GM12872 (cell line): Measurements from ENCODE around the gene HDAC3.

Source experiments
- TF ChIP-seq, protein P1 (sequence below): IDR thresholded peaks from 3 replicates; pipeline ENCODE4 v1.5.1; 2011; ENCODE audit warnings: low read depth, mild to moderate bottlenecking, low read length, moderate library complexity; ENCODE audit not compliant: insufficient read depth

Gene HDAC3

DNA sequence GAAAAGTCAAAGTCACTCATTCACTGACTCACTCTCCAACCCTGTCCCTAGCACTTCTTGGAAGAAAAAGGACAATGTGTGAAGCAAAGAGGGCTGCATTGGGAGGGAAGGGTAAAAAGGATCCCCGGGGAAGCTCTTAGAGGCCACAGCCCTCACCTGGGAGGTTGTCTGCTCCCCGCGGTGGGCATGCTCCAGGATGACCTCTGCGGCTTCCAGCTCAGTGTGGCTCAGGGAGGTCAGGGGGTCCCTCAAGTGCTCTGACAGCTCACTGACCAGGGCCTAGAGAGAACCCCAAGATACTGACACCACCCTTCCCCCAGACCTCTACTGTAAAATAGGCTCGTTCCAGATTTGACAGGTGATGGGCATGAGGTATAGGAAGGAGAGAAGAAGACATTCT, 10.6 kb upstream of the HDAC3 start:
- TF ChIP-seq, protein P1, sequence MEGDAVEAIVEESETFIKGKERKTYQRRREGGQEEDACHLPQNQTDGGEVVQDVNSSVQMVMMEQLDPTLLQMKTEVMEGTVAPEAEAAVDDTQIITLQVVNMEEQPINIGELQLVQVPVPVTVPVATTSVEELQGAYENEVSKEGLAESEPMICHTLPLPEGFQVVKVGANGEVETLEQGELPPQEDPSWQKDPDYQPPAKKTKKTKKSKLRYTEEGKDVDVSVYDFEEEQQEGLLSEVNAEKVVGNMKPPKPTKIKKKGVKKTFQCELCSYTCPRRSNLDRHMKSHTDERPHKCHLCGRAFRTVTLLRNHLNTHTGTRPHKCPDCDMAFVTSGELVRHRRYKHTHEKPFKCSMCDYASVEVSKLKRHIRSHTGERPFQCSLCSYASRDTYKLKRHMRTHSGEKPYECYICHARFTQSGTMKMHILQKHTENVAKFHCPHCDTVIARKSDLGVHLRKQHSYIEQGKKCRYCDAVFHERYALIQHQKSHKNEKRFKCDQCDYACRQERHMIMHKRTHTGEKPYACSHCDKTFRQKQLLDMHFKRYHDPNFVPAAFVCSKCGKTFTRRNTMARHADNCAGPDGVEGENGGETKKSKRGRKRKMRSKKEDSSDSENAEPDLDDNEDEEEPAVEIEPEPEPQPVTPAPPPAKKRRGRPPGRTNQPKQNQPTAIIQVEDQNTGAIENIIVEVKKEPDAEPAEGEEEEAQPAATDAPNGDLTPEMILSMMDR = no peak

- TF ChIP-seq, protein P1 = no peak
Observed at GRCh38 chr5:141646026-141646425, 9.4 kb upstream of the HDAC3 start.

- TF ChIP-seq, protein P1 = no peak; the same call in 2 of the 3 replicates
Observed at GRCh38 chr5:141641634-141642267, 5.1 kb upstream of the HDAC3 start.

GRCh38 chr5:141640698-141641097, 4.0 kb upstream of the HDAC3 start:
- TF ChIP-seq, protein P1 = no peak

DNA sequence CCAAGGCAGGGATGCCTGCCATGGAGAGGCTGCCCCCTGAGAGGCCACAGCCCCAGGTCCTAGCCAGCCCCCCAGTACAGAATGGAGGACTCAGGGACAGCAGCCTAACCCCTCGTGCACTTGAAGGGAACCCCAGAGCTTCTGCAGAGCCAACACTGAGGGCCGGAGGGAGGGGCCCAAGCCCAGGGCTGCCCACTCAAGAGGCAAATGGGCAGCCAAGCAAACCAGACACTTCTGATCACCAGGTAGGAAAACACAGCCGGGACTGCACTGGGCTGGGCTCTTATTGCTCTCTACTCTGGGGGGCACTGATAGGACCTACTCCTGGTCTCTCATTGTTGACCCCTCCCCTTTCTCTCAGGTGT, 3.4 kb upstream of the HDAC3 start:
- TF ChIP-seq, protein P1 = no peak

DNA sequence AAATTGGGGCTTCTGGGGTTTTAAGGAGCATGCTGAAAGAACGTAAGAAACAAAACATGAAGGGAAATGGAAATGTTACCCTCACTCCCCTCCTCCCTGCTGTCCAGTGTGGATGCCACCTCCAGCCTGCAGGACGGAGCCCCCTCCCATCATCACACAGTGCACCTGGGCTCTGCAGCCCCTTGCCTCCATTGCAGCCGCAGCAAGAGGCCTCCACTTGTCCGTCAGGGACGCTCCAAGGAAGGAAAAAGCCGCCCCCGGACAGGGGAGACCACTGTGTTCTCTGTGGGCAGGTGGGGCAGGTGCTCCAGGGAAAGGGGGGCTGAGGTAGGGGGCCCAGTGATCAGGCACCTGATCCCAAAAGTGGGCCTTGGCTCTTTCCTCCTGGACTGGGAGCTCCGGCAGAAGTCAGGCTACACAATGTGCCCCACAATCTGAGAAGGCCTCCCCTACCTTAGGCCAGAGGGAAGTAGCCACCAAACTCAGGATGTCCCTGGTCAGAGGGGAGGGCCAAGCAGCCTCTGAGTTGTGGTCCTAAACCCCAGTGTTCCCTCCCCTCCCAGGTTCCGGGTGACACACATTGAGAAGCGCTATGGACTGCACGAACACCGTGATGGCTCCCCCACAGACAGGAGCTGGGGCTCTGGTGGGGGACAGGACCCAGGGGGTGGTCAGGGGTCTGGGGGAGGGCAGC, 2.9 kb upstream of the HDAC3 start:
- TF ChIP-seq, protein P1 = no peak

DNA sequence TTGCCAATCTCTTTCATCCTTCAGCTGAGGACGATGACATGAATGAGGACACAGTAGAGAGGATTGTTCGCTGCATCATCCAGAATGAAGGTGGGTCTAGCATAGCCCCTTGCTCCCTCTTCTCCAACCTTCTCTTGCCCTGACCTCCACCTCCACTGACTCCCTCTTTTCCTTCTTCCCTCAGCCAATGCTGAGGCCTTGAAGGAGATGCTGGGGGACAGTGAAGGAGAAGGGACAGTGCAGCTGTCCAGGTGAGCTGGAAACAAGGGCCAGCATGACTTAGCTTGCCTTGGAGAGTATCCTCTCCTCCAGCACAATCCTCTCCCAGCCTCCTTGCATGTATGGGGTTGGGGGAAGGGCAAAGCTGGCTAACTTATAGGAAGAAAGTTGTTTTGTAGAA, 2.1 kb upstream of the HDAC3 start:
- TF ChIP-seq, protein P1 = no peak
